A549 (cell line): ENCODE measurements around the gene COL11A2. TPM values are rescaled to one million over a fixed set of nuclear protein-coding genes. Genes with fewer than 3 reads are reported as not detected.

Experiments
- ATAC-seq, 2 experiments: fragments of 200-7000 bp in 1 of 2; fragments of >200 bp in 1 of 2; cut with Nextera tagmentation in 1 of 2; cut with Tn5 transposase in 1 of 2; 3 replicates each; pipeline versions ENCODE4 v1.8.0 to v1.9.1; 2018 to 2020; ENCODE audit warnings: mild to moderate bottlenecking in 1 of 2, moderate library complexity in 1 of 2
- CTCF ChIA-PET: fragments of 300-600 bp; sonication (Branson Sonifier 250); formaldehyde crosslinking; extraction: SDS; loops from one replicate; lab custom pipeline; 2021; ENCODE audit warnings: antibody characterized with exemption, inconsistent platforms; lab: Yijun Ruan, JAX
- POLR2A ChIA-PET: fragments of 350-600 bp; formaldehyde crosslinking; extraction: SDS; loops from one replicate; lab custom pipeline; 2021; ENCODE audit warnings: antibody characterized with exemption, inconsistent platforms; lab: Yijun Ruan, JAX
- DNase-seq, 2 experiments: peaks; one replicate each; pipeline versions ENCODE4 v3.0.0 to v3.0.0-alpha.2; 2011 to 2016; ENCODE audit warnings: low read depth in 1 of 2, low spot score in 1 of 2
- FAIRE-seq: peaks from 2 replicates; lab custom pipeline; 2011; peaks lifted over from hg19 to GRCh38; lab: Jason Lieb, UNC
- H3K27ac ChIP-seq, 2 experiments: fragments of >200 bp; sonication (Bioruptor Twin); formaldehyde crosslinking; 3 replicates each; pipeline ENCODE4 v1.5.1; 2016 to 2017
- H3K4me1 ChIP-seq: fragments of >200 bp; sonication (Bioruptor Twin); formaldehyde crosslinking; 3 replicates; pipeline ENCODE4 v1.6.1; 2016
- H3K4me2 ChIP-seq: fragments of >200 bp; sonication (Bioruptor Twin); formaldehyde crosslinking; 3 replicates; pipeline ENCODE4 v1.6.1; 2016
- H3K4me3 ChIP-seq: fragments of >200 bp; sonication (Bioruptor Twin); formaldehyde crosslinking; 3 replicates; pipeline ENCODE4 v1.5.1; 2016
- H3K9me3 ChIP-seq: fragments of >200 bp; sonication (Bioruptor Twin); formaldehyde crosslinking; 3 replicates; pipeline ENCODE4 v1.6.1; 2016
- BCL3 ChIP-seq: fragments of >200 bp; sonication (Bioruptor Twin); formaldehyde crosslinking; IDR thresholded peaks from 3 replicates; pipeline ENCODE4 v1.6.1; 2016
- CBX8 ChIP-seq: fragments of 200-600 bp; sonication (generic); IDR thresholded peaks from 2 replicates; pipeline ENCODE4 v1.6.1; 2016
- CHD2 ChIP-seq: fragments of 150-350 bp; IDR thresholded peaks from 2 replicates; pipeline ENCODE4 v1.6.1; 2014; ENCODE audit warnings: low read length; ENCODE audit not compliant: partially characterized antibody
- CHD4 ChIP-seq: fragments of 200-600 bp; sonication (generic); IDR thresholded peaks from 2 replicates; pipeline ENCODE4 v1.6.1; 2016; ENCODE audit warnings: antibody characterized with exemption, mild to moderate bottlenecking, borderline replicate concordance
- E2F6 ChIP-seq: IDR thresholded peaks from 2 replicates; pipeline ENCODE4 v1.6.1; 2012; ENCODE audit warnings: low read depth, borderline replicate concordance
- EHMT2 ChIP-seq: fragments of 200-600 bp; sonication (generic); IDR thresholded peaks from 2 replicates; pipeline ENCODE4 v1.6.1; 2016; ENCODE audit warnings: antibody characterized with exemption, low read depth, mild to moderate bottlenecking, moderate library complexity
- ELK1 ChIP-seq: fragments of 150-350 bp; IDR thresholded peaks from 2 replicates; pipeline ENCODE4 v1.6.1; 2014; ENCODE audit warnings: low read depth, mild to moderate bottlenecking, low read length
- ESRRA ChIP-seq: fragments of 150-350 bp; IDR thresholded peaks from 2 replicates; pipeline ENCODE4 v1.6.1; 2014; ENCODE audit warnings: mild to moderate bottlenecking, low read length, borderline replicate concordance
- FOSB ChIP-seq: fragments of 250-450 bp; sonication (Bioruptor Pico); IDR thresholded peaks from 2 replicates; pipeline ENCODE4 v1.5.0; 2020; ENCODE audit warnings: mild to moderate bottlenecking, moderate library complexity
- FOSL2 ChIP-seq, 2 experiments: fragments of 450-650 bp in 1 of 2; fragments of >200 bp in 1 of 2; sonication (Bioruptor Twin) in 1 of 2; formaldehyde crosslinking; IDR thresholded peaks; 2 replicates each; pipeline versions ENCODE4 v1.5.0 to v1.6.1; 2016 to 2020; ENCODE audit warnings: mild to moderate bottlenecking in 1 of 2, moderate library complexity in 1 of 2
- HOXA7 ChIP-seq: fragments of 250-450 bp; sonication (Bioruptor Pico); IDR thresholded peaks from 2 replicates; pipeline ENCODE4 v1.5.0; 2020; ENCODE audit warnings: mild to moderate bottlenecking, moderate library complexity
- JUN ChIP-seq, 2 experiments: fragments of >200 bp; sonication (Bioruptor Twin); formaldehyde crosslinking; IDR thresholded peaks; 2 replicates in 1 of 2; 3 replicates in 1 of 2; pipeline ENCODE4 v1.6.1; 2016 to 2017
- JUNB ChIP-seq: fragments of >200 bp; sonication (Bioruptor Twin); formaldehyde crosslinking; IDR thresholded peaks from 2 replicates; pipeline ENCODE4 v1.6.1; 2016
- KDM1A ChIP-seq: fragments of 200-600 bp; sonication (generic); IDR thresholded peaks from 2 replicates; pipeline ENCODE4 v1.6.1; 2016; ENCODE audit warnings: low read depth, mild to moderate bottlenecking
- MAFK ChIP-seq: fragments of 450-650 bp; IDR thresholded peaks from 2 replicates; pipeline ENCODE4 v1.6.1; 2014; ENCODE audit not compliant: partially characterized antibody
- MAX ChIP-seq: IDR thresholded peaks from 2 replicates; pipeline ENCODE4 v1.6.1; 2012
- MAZ ChIP-seq: fragments of 150-350 bp; IDR thresholded peaks from 2 replicates; pipeline ENCODE4 v1.6.1; 2014; ENCODE audit warnings: antibody characterized with exemption, low read depth, low read length, borderline replicate concordance
- PHF8 ChIP-seq: fragments of 200-600 bp; sonication (generic); IDR thresholded peaks from 2 replicates; pipeline ENCODE4 v1.6.1; 2016; ENCODE audit warnings: low read depth, mild to moderate bottlenecking, antibody characterized with exemption, moderate library complexity, borderline replicate concordance
- RARB ChIP-seq: fragments of 250-450 bp; sonication (Bioruptor Pico); IDR thresholded peaks from 2 replicates; pipeline ENCODE4 v1.8.0; 2021; ENCODE audit warnings: mild to moderate bottlenecking, moderate library complexity
- TFCP2L1 ChIP-seq: fragments of 250-450 bp; sonication (Bioruptor Pico); IDR thresholded peaks from 2 replicates; pipeline ENCODE4 v1.5.0; 2021; ENCODE audit warnings: mild to moderate bottlenecking
- ZFP36 ChIP-seq: fragments of 450-650 bp; IDR thresholded peaks from 2 replicates; pipeline ENCODE4 v1.6.1; 2014; ENCODE audit warnings: borderline replicate concordance; ENCODE audit not compliant: partially characterized antibody
- WGBS: methylation state at CpG from one replicate; pipeline ENCODE4 v1.1.6; 2017; ENCODE audit errors: missing lambda C conversion rate; 5-methylcytosine and 5-hydroxymethylcytosine counted together
- polyA plus RNA-seq, 4 experiments: library from polyadenylated mRNA; depleted of rRNA in 3 of 4; stranded (reverse); fragments of >200 nt; fragmentation: RNase III in 1 of 4; extraction: RNeasy Plus Mini Kit Qiagen cat#74134 plus additional on column Dnase treatment in 1 of 4; gene quantifications; 2 replicates in 3 of 4; 3 replicates in 1 of 4; pipeline ENCODE4 v1.2.3, GENCODE V29; 2011 to 2017
- TF ChIP-seq, protein P1 (sequence below): fragments of 450-650 bp; IDR thresholded peaks from 2 replicates; pipeline ENCODE4 v1.6.1; 2014; ENCODE audit warnings: antibody characterized with exemption
- TF ChIP-seq, protein P2 (sequence below): IDR thresholded peaks from 2 replicates; pipeline ENCODE4 v1.6.1; 2012
- TF ChIP-seq, protein P3 (sequence below): fragments of 250-450 bp; sonication (Bioruptor Pico); IDR thresholded peaks from 2 replicates; pipeline ENCODE4 v1.5.0; 2021; ENCODE audit warnings: mild to moderate bottlenecking, moderate library complexity, borderline replicate concordance

COL11A2 gene
- polyA plus RNA-seq, 2 of the 4 experiments (the other 2 are of a cell fraction), result 0.66 to 1.3 TPM

- Histone ChIP-seq H3K4me1 (no peaks in the 10 kb centered on the region), H3K4me3 (no peak overlapping the region), H3K9me3 (no peaks in the 10 kb centered on the region), H3K27ac (no peak overlapping the region), H3K4me2 (no peak overlapping the region)
- no peak for FAIRE-seq
- TF ChIP-seq RARB (CRISPR knock-in tag) (no peak), BCL3 (no peak), ESRRA (no peak), JUN (IDR thresholded peaks at IDR 0.05) (no peak), JUNB (no peak), CHD2 (no peak), ZFP36 (no peak), ELK1 (no peak), HOXA7 (no peak), CHD4 (no peak), KDM1A (no peak), E2F6 (no peak), FOSB (CRISPR knock-in tag) (no peak), MAFK (no peak), MAZ (no peak)
- TF ChIP-seq, protein P1, sequence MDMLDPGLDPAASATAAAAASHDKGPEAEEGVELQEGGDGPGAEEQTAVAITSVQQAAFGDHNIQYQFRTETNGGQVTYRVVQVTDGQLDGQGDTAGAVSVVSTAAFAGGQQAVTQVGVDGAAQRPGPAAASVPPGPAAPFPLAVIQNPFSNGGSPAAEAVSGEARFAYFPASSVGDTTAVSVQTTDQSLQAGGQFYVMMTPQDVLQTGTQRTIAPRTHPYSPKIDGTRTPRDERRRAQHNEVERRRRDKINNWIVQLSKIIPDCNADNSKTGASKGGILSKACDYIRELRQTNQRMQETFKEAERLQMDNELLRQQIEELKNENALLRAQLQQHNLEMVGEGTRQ, result no peak
- TF ChIP-seq, protein P2, sequence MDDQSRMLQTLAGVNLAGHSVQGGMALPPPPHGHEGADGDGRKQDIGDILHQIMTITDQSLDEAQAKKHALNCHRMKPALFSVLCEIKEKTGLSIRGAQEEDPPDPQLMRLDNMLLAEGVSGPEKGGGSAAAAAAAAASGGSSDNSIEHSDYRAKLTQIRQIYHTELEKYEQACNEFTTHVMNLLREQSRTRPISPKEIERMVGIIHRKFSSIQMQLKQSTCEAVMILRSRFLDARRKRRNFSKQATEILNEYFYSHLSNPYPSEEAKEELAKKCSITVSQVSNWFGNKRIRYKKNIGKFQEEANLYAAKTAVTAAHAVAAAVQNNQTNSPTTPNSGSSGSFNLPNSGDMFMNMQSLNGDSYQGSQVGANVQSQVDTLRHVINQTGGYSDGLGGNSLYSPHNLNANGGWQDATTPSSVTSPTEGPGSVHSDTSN, result no peak
- TF ChIP-seq, protein P3, sequence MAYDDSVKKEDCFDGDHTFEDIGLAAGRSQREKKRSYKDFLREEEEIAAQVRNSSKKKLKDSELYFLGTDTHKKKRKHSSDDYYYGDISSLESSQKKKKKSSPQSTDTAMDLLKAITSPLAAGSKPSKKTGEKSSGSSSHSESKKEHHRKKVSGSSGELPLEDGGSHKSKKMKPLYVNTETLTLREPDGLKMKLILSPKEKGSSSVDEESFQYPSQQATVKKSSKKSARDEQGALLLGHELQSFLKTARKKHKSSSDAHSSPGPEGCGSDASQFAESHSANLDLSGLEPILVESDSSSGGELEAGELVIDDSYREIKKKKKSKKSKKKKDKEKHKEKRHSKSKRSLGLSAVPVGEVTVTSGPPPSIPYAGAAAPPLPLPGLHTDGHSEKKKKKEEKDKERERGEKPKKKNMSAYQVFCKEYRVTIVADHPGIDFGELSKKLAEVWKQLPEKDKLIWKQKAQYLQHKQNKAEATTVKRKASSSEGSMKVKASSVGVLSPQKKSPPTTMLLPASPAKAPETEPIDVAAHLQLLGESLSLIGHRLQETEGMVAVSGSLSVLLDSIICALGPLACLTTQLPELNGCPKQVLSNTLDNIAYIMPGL (CRISPR knock-in tag), result no peak
- no peak for DNase-seq
- WGBS, result 43% methylated on average over 7 of the region's 10 CpGs
- ATAC-seq, result peak in 1 of 2 experiments; percentile 67; a peak in 3 of 6 replicates
- ChIA-PET CTCF (interaction anchor here (0.7 to 3.9 kb wide), 3 partner anchors 14 to 337 kb away, joined by 3 to 27 read pairs (median 6); partner anchors contain the start of gene TAP2), POLR2A (no interaction called here)
Observed at GRCh38 chr6:33175436-33176069, 16.7 kb downstream of the COL11A2 start.

- CTCF ChIA-PET, result interaction anchor here (0.7 to 3.9 kb wide), 5 partner anchors 13 to 336 kb away, joined by 3 to 27 read pairs (median 4); partner anchors contain the start of gene TAP2
- H3K4me1 ChIP-seq, result no peaks in the 10 kb centered on the region
- WGBS, result no CpG with 5 or more reads among the region's 4 CpGs
- H3K4me3 ChIP-seq, result no peak overlapping the region
- POLR2A ChIA-PET, result interaction anchor here (0.6 kb wide), 1 partner anchor 75 kb away, joined by 3 read pairs; no protein-coding TSS in a partner anchor
- FAIRE-seq, result no peak
- TF ChIP-seq FOSL2 (IDR thresholded peaks at IDR 0.05) (no peak), FOSL2 (CRISPR knock-in tag; IDR thresholded peaks at IDR 0.05) (no peak), E2F6 (no peak), EHMT2 (no peak), TFCP2L1 (no peak), CBX8 (no peak), PHF8 (no peak), MAX (no peak)
- TF ChIP-seq, protein P2, result no peak
- no peak for ATAC-seq
- no peak for DNase-seq
- no peak overlapping the region for H3K27ac ChIP-seq
- H3K9me3 ChIP-seq, result no peaks in the 10 kb centered on the region
- H3K4me2 ChIP-seq, result no peak overlapping the region
Observed at GRCh38 chr6:33174784-33175183, 17.5 kb downstream of the COL11A2 start.
